ENCODE data around the gene KIAA1217. TPM values are rescaled to one million over a fixed set of nuclear protein-coding genes. Genes with fewer than 3 reads are reported as not detected.

The KIAA1217 gene
- total RNA-seq, 2 experiments from 2014 or later: 0.67 to 1.3 TPM

- DNase-seq: no peak
- no peaks in the 10 kb centered on the region for H3K9me3 Mint-ChIP-seq
- TF ChIP-seq, protein P1, sequence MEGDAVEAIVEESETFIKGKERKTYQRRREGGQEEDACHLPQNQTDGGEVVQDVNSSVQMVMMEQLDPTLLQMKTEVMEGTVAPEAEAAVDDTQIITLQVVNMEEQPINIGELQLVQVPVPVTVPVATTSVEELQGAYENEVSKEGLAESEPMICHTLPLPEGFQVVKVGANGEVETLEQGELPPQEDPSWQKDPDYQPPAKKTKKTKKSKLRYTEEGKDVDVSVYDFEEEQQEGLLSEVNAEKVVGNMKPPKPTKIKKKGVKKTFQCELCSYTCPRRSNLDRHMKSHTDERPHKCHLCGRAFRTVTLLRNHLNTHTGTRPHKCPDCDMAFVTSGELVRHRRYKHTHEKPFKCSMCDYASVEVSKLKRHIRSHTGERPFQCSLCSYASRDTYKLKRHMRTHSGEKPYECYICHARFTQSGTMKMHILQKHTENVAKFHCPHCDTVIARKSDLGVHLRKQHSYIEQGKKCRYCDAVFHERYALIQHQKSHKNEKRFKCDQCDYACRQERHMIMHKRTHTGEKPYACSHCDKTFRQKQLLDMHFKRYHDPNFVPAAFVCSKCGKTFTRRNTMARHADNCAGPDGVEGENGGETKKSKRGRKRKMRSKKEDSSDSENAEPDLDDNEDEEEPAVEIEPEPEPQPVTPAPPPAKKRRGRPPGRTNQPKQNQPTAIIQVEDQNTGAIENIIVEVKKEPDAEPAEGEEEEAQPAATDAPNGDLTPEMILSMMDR (IDR thresholded peaks at IDR 0.05): no peak
- H3K27me3 Mint-ChIP-seq: peaks cover 4% of the 10 kb centered on the region
- ATAC-seq: no peak
- no peak overlapping the region for H3K4me3 Mint-ChIP-seq
- ChIA-PET POLR2A (no interaction called here), CTCF (no interaction called here)
- no peaks in the 10 kb centered on the region for H3K4me1 Mint-ChIP-seq (ENCODE audit: low read depth)
- intact Hi-C loops (cut with micrococcal nuclease): no loop called here
- H3K36me3 Mint-ChIP-seq (ENCODE audit: low read depth): no peaks in the 10 kb centered on the region
- H3K27ac Mint-ChIP-seq: no peak overlapping the region
Measured at GRCh38 chr10:24494236-24494635, 285.3 kb downstream of the KIAA1217 start.

DNA sequence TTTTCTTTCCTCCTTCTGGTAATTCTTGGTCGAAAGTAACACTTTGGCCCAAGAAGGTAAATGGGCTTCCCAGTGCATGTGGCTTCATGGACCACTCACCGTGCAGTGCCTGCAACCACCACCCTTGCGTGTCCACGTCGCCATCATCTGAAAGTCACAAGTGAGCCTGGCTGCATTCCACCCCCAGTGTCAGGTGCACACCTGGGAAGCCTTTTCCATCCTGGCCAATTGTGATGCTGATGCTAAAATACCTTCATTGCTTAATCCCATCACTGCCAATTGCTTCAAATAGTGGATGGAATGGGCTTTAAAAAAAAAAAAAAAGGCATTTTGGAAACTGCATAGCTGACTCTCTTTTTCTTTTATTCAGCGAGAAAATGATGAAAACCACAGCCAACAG lies 285.8 kb downstream of the KIAA1217 start:
- TF ChIP-seq, protein P1 (IDR thresholded peaks at IDR 0.05): no peak
- H3K27me3 Mint-ChIP-seq: peaks cover 4% of the 10 kb centered on the region
- no peak overlapping the region for H3K27ac Mint-ChIP-seq
- ChIA-PET POLR2A (no interaction called here), CTCF (no interaction called here)
- no peaks in the 10 kb centered on the region for H3K9me3 Mint-ChIP-seq
- H3K36me3 Mint-ChIP-seq (ENCODE audit: low read depth): no peaks in the 10 kb centered on the region
- no peak for ATAC-seq
- DNase-seq: no peak
- no peaks in the 10 kb centered on the region for H3K4me1 Mint-ChIP-seq (ENCODE audit: low read depth)
- intact Hi-C loops (cut with micrococcal nuclease): no loop called here
- no peak overlapping the region for H3K4me3 Mint-ChIP-seq

DNA sequence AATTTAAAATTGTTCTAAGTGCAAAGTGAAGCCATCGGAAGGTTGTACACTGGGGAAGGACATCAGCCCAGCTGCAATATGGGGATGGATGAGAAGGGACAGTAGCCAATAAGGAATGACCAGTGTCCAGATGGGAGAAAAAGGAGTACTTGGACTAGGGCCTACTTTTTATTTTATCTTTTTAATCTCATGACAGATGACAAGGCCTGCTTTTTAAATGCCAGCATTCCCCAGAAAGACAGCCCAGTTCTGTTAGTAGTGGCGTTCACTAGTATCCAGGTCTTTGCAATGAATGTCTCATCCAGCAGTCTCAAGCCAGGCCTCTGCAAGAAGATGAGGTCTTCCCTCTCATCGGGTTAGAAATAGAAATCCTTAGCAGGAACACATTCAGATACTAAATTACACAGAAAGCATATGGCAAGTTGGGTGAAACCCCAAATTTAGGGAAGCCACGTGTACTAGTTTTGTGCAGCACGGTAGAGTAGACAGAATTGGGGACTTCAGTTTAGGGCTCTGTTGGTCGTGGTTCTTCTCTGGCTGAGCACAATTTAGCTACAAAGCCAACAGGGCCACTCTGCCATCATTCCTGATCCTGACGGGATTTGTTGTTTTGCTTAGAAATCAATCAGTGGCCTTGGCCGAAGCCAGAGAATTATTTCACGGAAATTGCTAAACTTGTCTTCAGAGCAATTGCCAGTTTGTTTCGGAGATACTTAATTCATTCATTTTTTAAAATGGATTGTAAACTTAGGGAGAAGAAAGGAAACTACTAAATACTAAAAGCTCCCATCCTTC lies 286.9 kb downstream of the KIAA1217 start:
- no peak overlapping the region for H3K4me3 Mint-ChIP-seq
- no peak overlapping the region for H3K27ac Mint-ChIP-seq
- H3K27me3 Mint-ChIP-seq: peaks cover 4% of the 10 kb centered on the region
- no peaks in the 10 kb centered on the region for H3K9me3 Mint-ChIP-seq
- intact Hi-C loops (cut with micrococcal nuclease): no loop called here
- H3K36me3 Mint-ChIP-seq (ENCODE audit: low read depth): no peaks in the 10 kb centered on the region
- no peak for ATAC-seq
- no peak for DNase-seq
- POLR2A ChIA-PET: no interaction called here
- TF ChIP-seq, protein P1 (IDR thresholded peaks at IDR 0.05): no peak
- CTCF ChIA-PET: no interaction called here
- no peaks in the 10 kb centered on the region for H3K4me1 Mint-ChIP-seq (ENCODE audit: low read depth)

DNA sequence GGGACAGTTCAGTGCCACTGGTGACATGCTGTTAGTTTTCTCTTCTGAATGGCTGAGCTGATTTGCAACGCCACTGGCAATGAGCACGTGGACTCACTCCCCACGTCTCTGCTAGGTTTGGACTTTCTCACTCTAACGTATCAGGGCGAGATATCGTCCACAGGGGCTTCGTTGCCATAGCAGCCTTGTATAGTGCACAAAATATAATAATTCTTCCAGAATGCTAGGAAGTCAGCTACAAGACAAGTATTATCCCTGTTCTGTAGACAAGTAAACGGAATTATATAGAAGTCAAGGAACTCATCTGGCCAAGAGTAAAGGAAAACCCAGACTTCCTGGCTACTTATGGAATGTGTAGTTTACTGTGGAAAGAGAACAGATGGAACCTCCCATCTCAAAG lies 288.0 kb downstream of the KIAA1217 start:
- Mint-ChIP-seq H3K4me1 (ENCODE audit: low read depth) (no peaks in the 10 kb centered on the region), H3K27ac (no peak overlapping the region), H3K27me3 (peaks cover 2% of the 10 kb centered on the region), H3K4me3 (no peak overlapping the region), H3K9me3 (no peaks in the 10 kb centered on the region), H3K36me3 (ENCODE audit: low read depth) (no peaks in the 10 kb centered on the region)
- intact Hi-C loops (cut with micrococcal nuclease): no loop called here
- ATAC-seq: no peak
- DNase-seq: no peak
- CTCF ChIA-PET: no interaction called here
- TF ChIP-seq, protein P1 (IDR thresholded peaks at IDR 0.05): no peak
- POLR2A ChIA-PET: no interaction called here

DNA sequence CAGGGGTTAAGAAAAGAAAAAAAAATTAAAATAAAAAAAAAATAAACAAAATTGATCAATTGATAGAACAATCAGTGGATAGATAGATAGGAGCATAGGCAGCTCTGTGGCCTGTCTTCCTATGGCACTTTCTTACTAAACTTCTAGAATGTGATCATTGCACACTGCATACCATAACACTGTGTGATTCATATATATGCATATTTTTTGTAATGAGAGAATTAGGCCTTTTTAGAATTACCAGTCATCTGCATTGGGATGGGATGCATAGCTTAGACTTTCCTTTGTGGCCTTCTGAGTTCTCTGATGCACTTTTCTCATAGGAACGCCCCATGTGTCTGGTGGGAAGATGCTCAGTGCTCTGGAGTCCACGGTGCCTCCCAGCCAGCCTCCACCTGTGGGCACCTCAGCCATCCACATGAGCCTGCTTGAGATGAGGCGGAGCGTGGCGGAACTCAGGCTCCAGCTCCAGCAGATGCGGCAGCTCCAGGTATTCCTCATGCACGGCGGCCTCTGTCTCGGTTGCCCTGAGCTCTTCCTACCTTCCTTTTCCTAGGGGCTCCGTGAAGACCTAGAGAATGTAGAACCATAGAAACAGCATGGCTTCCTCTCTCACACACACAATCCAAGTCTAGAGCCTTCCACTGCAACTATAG lies 292.2 kb downstream of the KIAA1217 start:
- TF ChIP-seq, protein P1 (IDR thresholded peaks at IDR 0.05): no peak
- no peak overlapping the region for H3K4me3 Mint-ChIP-seq
- ATAC-seq: no peak
- peaks cover 7% of the 10 kb centered on the region for H3K27me3 Mint-ChIP-seq
- no peaks in the 10 kb centered on the region for H3K36me3 Mint-ChIP-seq (ENCODE audit: low read depth)
- no peaks in the 10 kb centered on the region for H3K9me3 Mint-ChIP-seq
- H3K27ac Mint-ChIP-seq: no peak overlapping the region
- POLR2A ChIA-PET: no interaction called here
- intact Hi-C loops (cut with micrococcal nuclease): no loop called here
- no peaks in the 10 kb centered on the region for H3K4me1 Mint-ChIP-seq (ENCODE audit: low read depth)
- no peak for DNase-seq
- CTCF ChIA-PET: interaction anchor here (0.6 kb wide), 1 partner anchor 17 kb away, joined by 3 read pairs; no protein-coding TSS in a partner anchor
